Measurements from ENCODE around the gene SOWAHA.

DNA sequence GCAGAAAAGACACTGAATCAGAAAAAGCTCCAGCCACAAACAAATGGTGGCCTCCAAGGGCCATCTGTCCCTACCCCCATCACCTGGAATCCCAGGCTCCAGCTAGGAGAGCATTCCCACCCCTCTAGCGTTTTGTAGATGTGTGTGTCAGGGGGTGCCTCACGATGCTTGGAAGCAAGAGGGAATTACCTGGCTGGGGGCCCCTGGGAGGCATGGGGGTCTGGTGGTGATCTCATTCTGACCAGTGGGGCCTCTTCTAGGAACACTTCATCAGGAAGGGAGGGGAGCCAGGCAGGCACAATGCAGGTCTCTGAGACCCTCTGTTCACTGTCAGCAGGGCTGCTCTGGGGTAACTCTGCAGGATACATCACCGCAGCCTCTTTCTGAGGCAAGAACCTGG, 11.3 kb downstream of the SOWAHA start:
- TF ChIP-seq, protein P1, sequence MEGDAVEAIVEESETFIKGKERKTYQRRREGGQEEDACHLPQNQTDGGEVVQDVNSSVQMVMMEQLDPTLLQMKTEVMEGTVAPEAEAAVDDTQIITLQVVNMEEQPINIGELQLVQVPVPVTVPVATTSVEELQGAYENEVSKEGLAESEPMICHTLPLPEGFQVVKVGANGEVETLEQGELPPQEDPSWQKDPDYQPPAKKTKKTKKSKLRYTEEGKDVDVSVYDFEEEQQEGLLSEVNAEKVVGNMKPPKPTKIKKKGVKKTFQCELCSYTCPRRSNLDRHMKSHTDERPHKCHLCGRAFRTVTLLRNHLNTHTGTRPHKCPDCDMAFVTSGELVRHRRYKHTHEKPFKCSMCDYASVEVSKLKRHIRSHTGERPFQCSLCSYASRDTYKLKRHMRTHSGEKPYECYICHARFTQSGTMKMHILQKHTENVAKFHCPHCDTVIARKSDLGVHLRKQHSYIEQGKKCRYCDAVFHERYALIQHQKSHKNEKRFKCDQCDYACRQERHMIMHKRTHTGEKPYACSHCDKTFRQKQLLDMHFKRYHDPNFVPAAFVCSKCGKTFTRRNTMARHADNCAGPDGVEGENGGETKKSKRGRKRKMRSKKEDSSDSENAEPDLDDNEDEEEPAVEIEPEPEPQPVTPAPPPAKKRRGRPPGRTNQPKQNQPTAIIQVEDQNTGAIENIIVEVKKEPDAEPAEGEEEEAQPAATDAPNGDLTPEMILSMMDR (conservative IDR thresholded peaks at IDR 0.05): no peak
- TF ChIP-seq EZH2 (IDR thresholded peaks at IDR 0.05; ENCODE audit: low read depth): no peak

Data from PC-9 (cell line).